DOHH2 (cell line): ENCODE data around the gene CCDC182.

Experiments
- EZH2phosphoT487 ChIP-seq: fragments of 200-600 bp; sonication (generic); IDR thresholded peaks from 2 replicates; pipeline ENCODE4 v1.6.1; 2017; ENCODE audit warnings: borderline replicate concordance, mild to moderate bottlenecking, antibody characterized with exemption, low read length, moderate library complexity, mixed read lengths
- TF ChIP-seq, protein P1 (sequence below): fragments of 200-600 bp; sonication (generic); IDR thresholded peaks from one replicate; pipeline ENCODE4 v1.5.1; 2014; ENCODE audit warnings: antibody characterized with exemption, mild to moderate bottlenecking, low read depth, low read length; ENCODE audit not compliant: poor library complexity, severe bottlenecking

DNA sequence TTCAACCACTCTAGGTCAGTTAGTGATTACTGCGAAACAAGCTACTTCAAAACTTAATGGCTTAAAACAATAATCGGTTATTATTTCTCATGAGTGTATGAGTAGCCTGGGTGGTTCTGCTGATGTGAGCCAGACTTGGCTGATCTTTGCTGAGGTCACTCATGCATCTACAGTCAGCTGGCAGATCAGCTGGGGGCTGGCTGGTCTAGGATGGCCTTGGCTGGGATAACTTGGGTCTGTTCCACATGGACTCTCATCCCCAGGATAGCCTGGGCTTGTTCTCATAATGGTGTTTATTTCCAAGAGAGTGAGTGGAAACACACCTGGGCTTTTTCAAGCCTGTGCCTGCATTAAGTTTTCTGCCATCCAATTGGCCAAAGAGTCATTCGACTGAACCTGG is 13.0 kb downstream of the CCDC182 start:
- TF ChIP-seq, protein P1, sequence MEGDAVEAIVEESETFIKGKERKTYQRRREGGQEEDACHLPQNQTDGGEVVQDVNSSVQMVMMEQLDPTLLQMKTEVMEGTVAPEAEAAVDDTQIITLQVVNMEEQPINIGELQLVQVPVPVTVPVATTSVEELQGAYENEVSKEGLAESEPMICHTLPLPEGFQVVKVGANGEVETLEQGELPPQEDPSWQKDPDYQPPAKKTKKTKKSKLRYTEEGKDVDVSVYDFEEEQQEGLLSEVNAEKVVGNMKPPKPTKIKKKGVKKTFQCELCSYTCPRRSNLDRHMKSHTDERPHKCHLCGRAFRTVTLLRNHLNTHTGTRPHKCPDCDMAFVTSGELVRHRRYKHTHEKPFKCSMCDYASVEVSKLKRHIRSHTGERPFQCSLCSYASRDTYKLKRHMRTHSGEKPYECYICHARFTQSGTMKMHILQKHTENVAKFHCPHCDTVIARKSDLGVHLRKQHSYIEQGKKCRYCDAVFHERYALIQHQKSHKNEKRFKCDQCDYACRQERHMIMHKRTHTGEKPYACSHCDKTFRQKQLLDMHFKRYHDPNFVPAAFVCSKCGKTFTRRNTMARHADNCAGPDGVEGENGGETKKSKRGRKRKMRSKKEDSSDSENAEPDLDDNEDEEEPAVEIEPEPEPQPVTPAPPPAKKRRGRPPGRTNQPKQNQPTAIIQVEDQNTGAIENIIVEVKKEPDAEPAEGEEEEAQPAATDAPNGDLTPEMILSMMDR, result no peak
- TF ChIP-seq EZH2phosphoT487, result no peak
